Activated naive CD4-positive, alpha-beta T cell treated with anti-CD3 and anti-CD28 coated beads for 36 hours (primary cell): ENCODE data around the gene ERCC2. TPM values are rescaled to one million over a fixed set of nuclear protein-coding genes. Genes with fewer than 3 reads are reported as not detected.
"Not testable (repeated sequence)": the region's sequence is repeated elsewhere in the genome, so short reads cannot be mapped to it uniquely, and the experiment has no call there.

ENCODE experiments used
- CTCF ChIA-PET: fragments of 350-600 bp; sonication (Branson Sonifier 250); formaldehyde crosslinking; loops from one replicate; lab custom pipeline; 2021; ENCODE audit warnings: antibody characterized with exemption; lab: Charles Lee
- DNase-seq: peaks from one replicate; pipeline ENCODE4 v3.0.0-alpha.2; 2020
- H3K27ac Mint-ChIP-seq: one replicate; pipeline ENCODE4 v1.8.0; 2021; ENCODE audit warnings: mild to moderate bottlenecking, mixed read lengths
- H3K27me3 Mint-ChIP-seq: one replicate; pipeline ENCODE4 v1.8.0; 2021; ENCODE audit warnings: low read depth, mixed read lengths
- H3K36me3 Mint-ChIP-seq: one replicate; pipeline ENCODE4 v1.8.0; 2021; ENCODE audit warnings: low read depth, mixed read lengths
- H3K4me1 Mint-ChIP-seq: one replicate; pipeline ENCODE4 v1.8.0; 2021; ENCODE audit warnings: low read depth, mixed read lengths
- H3K4me3 Mint-ChIP-seq: one replicate; pipeline ENCODE4 v1.8.0; 2021; ENCODE audit warnings: mild to moderate bottlenecking, moderate library complexity, mixed read lengths
- H3K9me3 Mint-ChIP-seq: one replicate; pipeline ENCODE4 v1.8.0; 2021; ENCODE audit warnings: mixed read lengths
- intact Hi-C: fragments of 100-400 bp; cut with micrococcal nuclease; formaldehyde crosslinking; loops from one replicate; pipeline ENCODE4 v1.15.1; 2023
- total RNA-seq, 2 experiments: library from RNA; stranded (reverse); gene quantifications; one replicate each; pipeline ENCODE4 v1.2.3, GENCODE V29; 2021

Gene ERCC2
- total RNA-seq, 2 experiments from 2014 or later, result 20.6 to 22.9 TPM

GRCh38 chr19:45339629-45340028, 30.7 kb downstream of the ERCC2 start:
- no peak overlapping the region for H3K4me3 Mint-ChIP-seq
- H3K36me3 Mint-ChIP-seq, result no peaks in the 10 kb centered on the region
- peaks cover 13% of the 10 kb centered on the region for H3K27me3 Mint-ChIP-seq
- H3K4me1 Mint-ChIP-seq, result peaks cover 4% of the 10 kb centered on the region
- H3K9me3 Mint-ChIP-seq, result no peaks in the 10 kb centered on the region
- CTCF ChIA-PET, result interaction anchor here (0.6 to 1.7 kb wide), 11 partner anchors 13 to 1176 kb away, joined by 3 to 5 read pairs (median 3); partner anchors contain the start of gene ERCC2
- no peak overlapping the region for H3K27ac Mint-ChIP-seq
- DNase-seq, result no peak
- intact Hi-C loops, result loop anchor here (2.0 to 10.0 kb wide), 2 partner anchors 89 to 435 kb away; partner anchors contain the start of genes APOE and MARK4

DNA sequence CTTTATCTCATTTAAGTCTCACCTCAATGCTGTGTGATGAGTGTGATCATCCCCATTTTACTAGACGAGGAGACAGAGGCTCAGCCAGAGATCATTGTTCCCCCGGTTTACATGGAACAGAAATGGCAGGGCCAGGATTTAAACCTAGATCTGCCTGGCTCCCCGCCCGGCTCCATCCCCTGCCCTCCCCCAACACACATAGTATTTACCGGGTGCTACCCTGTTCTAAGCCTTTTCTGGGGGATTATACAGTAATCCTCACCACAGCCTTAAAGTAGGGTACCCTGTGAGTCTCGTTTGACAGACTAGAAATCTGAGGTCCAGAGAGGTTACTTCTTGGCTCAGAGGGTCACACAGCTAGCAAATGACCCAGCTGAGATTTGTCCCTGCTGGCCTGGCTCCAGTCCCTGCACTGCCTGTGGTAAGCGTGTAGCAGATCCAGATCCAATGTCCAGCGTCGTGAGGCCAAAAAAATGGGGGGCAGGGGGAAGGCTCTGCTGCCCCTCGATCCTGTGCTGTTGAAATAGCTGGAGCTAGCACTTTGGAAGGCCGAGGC, 33.6 kb downstream of the ERCC2 start:
- no peaks in the 10 kb centered on the region for H3K36me3 Mint-ChIP-seq
- H3K4me1 Mint-ChIP-seq, result peaks cover 4% of the 10 kb centered on the region
- no peak overlapping the region for H3K4me3 Mint-ChIP-seq
- CTCF ChIA-PET, result interaction anchor here (0.6 to 1.1 kb wide), 4 partner anchors 80 to 194 kb away, joined by 3 to 5 read pairs (median 3); no protein-coding TSS in a partner anchor
- DNase-seq, result no peak
- intact Hi-C loops, result loop anchor here (10.0 kb wide), 1 partner anchor 432 kb away; the partner anchor contains the start of gene APOE
- H3K9me3 Mint-ChIP-seq, result no peaks in the 10 kb centered on the region
- H3K27ac Mint-ChIP-seq, result no peak overlapping the region
- peaks cover 8% of the 10 kb centered on the region for H3K27me3 Mint-ChIP-seq

DNA sequence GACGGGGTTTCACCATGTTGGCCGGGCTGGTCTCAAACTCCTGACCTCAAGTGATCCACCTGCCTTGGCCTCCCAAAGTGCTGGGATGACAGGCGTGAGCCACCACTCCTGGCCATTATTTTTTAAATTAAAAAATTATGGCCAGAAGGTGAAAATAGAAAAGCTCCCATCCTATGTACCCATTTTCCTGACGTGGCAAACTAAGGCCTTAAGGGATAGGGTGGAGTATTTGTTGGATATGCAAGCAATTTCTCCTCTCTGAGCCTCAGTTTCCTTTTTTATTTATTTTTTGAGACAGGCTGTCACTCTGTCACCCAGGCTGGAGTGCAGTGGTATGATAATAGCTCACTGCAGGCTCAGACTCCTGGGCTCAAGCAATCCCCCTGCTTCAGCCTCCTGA, 35.5 kb downstream of the ERCC2 start:
- not testable (repeated sequence) for H3K27ac Mint-ChIP-seq, H3K4me3 Mint-ChIP-seq, H3K27me3 Mint-ChIP-seq, H3K36me3 Mint-ChIP-seq, DNase-seq, H3K4me1 Mint-ChIP-seq, H3K9me3 Mint-ChIP-seq
- intact Hi-C loops, result loop anchor here (10.0 kb wide), 1 partner anchor 430 kb away; the partner anchor contains the start of gene APOE
- CTCF ChIA-PET, result interaction anchor here (0.6 kb wide), 2 partner anchors 46 to 170 kb away, joined by 3 to 4 read pairs; no protein-coding TSS in a partner anchor

DNA sequence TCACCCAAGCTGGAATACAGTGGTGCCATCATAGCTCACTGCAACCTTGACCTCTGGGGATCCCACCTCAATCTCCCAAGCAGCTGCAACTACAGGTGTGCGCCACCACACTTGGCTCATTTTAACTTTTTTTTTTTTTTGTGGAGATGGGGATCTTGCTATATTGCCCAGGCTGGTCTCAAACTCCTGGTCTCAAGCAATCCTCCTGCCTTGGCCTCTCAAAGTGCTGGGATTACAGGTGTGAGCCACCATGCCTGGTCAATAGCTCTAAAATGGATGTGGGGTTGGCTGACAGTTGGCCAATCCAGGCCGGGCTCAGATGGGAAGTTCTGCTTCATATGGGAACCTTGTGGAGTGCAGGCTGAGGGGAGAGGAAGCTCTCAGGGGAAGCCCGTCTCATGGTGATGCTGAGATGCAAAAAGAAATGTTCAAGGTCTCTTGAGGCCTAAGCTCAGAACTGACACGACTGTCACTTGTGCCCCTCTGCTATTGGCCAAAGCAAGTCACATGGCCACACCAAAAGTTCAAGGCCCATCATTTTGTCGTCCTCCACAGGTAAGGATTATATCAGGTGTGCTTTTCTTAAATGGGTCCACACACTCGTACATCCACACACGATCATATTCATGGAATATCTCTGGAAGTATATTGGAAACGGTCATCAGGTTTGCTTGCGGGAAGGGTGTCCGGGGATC, 36.6 kb downstream of the ERCC2 start:
- no peaks in the 10 kb centered on the region for H3K9me3 Mint-ChIP-seq
- no peaks in the 10 kb centered on the region for H3K27me3 Mint-ChIP-seq
- no peaks in the 10 kb centered on the region for H3K36me3 Mint-ChIP-seq
- intact Hi-C loops, result loop anchor here (10.0 kb wide), 1 partner anchor 429 kb away; the partner anchor contains the start of gene APOE
- H3K4me3 Mint-ChIP-seq, result no peak overlapping the region
- no peak overlapping the region for H3K27ac Mint-ChIP-seq
- no peak for DNase-seq
- H3K4me1 Mint-ChIP-seq, result no peaks in the 10 kb centered on the region
- CTCF ChIA-PET, result no interaction called here

GRCh38 chr19:45331411-45331810, 39.0 kb downstream of the ERCC2 start:
- DNase-seq, result no peak
- CTCF ChIA-PET, result no interaction called here
- intact Hi-C loops, result loop anchor here (10.0 kb wide), 1 partner anchor 427 kb away; the partner anchor contains the start of gene APOE
- peaks cover under 1% of the 10 kb centered on the region for H3K27me3 Mint-ChIP-seq
- no peak overlapping the region for H3K4me3 Mint-ChIP-seq
- no peaks in the 10 kb centered on the region for H3K9me3 Mint-ChIP-seq
- H3K36me3 Mint-ChIP-seq, result no peaks in the 10 kb centered on the region
- no peak overlapping the region for H3K27ac Mint-ChIP-seq
- H3K4me1 Mint-ChIP-seq, result no peaks in the 10 kb centered on the region

GRCh38 chr19:45327404-45328143, 42.8 kb downstream of the ERCC2 start:
- intact Hi-C loops, result no loop called here
- no peaks in the 10 kb centered on the region for H3K4me1 Mint-ChIP-seq
- H3K27ac Mint-ChIP-seq, result no peak overlapping the region
- DNase-seq, result no peak
- H3K27me3 Mint-ChIP-seq, result peaks cover 18% of the 10 kb centered on the region
- H3K36me3 Mint-ChIP-seq, result no peaks in the 10 kb centered on the region
- H3K4me3 Mint-ChIP-seq, result no peak overlapping the region
- CTCF ChIA-PET, result no interaction called here
- no peaks in the 10 kb centered on the region for H3K9me3 Mint-ChIP-seq

DNA sequence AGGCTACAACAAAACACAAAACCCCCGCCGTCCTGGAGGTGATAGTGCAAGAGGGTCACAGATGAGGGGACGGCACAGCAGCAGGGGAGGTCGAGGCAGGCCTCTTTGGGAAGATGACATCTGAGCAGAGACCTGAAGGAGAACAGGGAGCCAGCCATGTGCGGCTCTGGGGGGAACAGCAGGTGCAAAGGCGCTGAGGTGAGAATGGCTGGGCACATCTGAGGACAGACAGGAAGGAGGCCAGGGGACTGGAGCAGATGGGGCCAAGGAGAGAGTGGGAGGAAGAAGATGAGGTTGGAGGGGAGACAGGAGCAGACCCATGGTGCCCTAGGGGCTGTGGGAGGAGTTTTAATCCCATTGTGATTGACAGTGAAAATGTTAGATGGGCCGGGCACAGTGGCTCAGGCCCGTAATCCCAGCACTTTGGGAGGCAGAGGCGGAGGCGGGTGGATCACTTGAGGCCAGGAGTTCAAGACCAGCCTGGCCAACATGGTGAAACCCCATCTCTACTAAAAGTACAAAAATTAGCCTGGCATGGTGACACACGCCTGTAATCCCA, 45.9 kb downstream of the ERCC2 start:
- peaks cover 26% of the 10 kb centered on the region for H3K27me3 Mint-ChIP-seq

DNA sequence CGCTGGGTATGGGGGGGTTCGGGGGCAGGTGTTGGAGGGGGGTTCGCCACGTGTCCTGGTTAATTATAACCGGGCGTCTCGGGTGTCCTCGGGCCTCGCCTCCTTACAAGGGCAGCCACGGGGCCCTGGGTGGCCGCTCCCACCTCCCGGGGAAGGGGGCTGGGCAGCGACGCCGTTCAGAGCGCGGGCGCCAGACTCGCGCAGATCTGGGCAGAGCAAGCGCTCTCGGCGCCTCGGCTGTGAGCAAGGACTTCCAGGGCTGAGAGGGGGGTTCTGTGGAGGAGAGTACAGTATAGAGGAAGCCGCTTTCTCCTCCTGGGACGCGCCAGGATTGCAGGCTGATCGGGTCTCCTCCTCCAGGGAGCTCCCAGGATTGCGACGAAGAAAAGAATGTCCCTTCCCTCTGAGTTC, 46.7 kb downstream of the ERCC2 start:
- CTCF ChIA-PET, result no interaction called here
- Mint-ChIP-seq H3K27me3 (peaks cover 26% of the 10 kb centered on the region), H3K36me3 (no peaks in the 10 kb centered on the region), H3K4me3 (no peak overlapping the region), H3K27ac (no peak overlapping the region), H3K9me3 (no peaks in the 10 kb centered on the region), H3K4me1 (no peaks in the 10 kb centered on the region)
- intact Hi-C loops, result no loop called here
- DNase-seq, result no peak

More for the DNA sequence above, 45.9 kb downstream of the ERCC2 start:
- H3K4me3 Mint-ChIP-seq, result no peak overlapping the region
- no peaks in the 10 kb centered on the region for H3K36me3 Mint-ChIP-seq
- intact Hi-C loops, result no loop called here
- H3K4me1 Mint-ChIP-seq, result no peaks in the 10 kb centered on the region
- no peak overlapping the region for H3K27ac Mint-ChIP-seq
- CTCF ChIA-PET, result no interaction called here
- H3K9me3 Mint-ChIP-seq, result no peaks in the 10 kb centered on the region
- DNase-seq, result no peak

- H3K27ac Mint-ChIP-seq, result no peak within 1 kb of the TSS
- no peak for DNase-seq
- intact Hi-C loops, result no loop called here
- CTCF ChIA-PET, result no interaction called here
- no peaks in the 10 kb centered on the region for H3K4me1 Mint-ChIP-seq
- no peak within 1 kb of the TSS for H3K4me3 Mint-ChIP-seq
- H3K36me3 Mint-ChIP-seq, result no peaks in the 10 kb centered on the region
- no peaks in the 10 kb centered on the region for H3K9me3 Mint-ChIP-seq
- H3K27me3 Mint-ChIP-seq, result peaks cover 31% of the 10 kb centered on the region
These were observed 47.6 kb downstream of the ERCC2 start, which contains the start of gene CKM for GRCh38 chr19:45322744-45323281. CKM (minus strand) TSS chr19:45322875; CDS start chr19:45319713, 3,162 bp downstream.

DNA sequence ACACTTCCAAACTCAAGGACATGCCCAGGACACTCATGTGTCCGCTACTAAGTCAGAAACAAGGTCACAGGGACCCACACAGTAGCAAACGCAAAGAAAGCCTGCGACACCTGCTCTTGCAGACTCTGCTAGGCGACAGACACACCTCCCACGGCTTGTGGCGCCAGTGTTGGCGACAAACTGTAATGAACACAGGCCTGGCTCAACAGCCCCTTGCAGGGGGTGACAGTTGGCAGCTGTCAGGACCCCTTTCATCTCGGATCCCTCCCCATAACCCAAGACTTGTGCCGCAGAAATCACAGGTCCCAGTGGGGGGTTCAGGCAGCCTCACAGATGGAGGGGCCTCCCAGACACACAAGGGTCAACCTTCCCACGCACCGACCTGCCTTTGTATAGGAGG, 48.1 kb downstream of the ERCC2 start:
- no peak overlapping the region for H3K4me3 Mint-ChIP-seq
- H3K27me3 Mint-ChIP-seq, result peaks cover 35% of the 10 kb centered on the region
- no peak overlapping the region for H3K27ac Mint-ChIP-seq
- DNase-seq, result no peak
- intact Hi-C loops, result no loop called here
- no peaks in the 10 kb centered on the region for H3K36me3 Mint-ChIP-seq
- no peaks in the 10 kb centered on the region for H3K9me3 Mint-ChIP-seq
- H3K4me1 Mint-ChIP-seq, result no peaks in the 10 kb centered on the region
- CTCF ChIA-PET, result no interaction called here

DNA sequence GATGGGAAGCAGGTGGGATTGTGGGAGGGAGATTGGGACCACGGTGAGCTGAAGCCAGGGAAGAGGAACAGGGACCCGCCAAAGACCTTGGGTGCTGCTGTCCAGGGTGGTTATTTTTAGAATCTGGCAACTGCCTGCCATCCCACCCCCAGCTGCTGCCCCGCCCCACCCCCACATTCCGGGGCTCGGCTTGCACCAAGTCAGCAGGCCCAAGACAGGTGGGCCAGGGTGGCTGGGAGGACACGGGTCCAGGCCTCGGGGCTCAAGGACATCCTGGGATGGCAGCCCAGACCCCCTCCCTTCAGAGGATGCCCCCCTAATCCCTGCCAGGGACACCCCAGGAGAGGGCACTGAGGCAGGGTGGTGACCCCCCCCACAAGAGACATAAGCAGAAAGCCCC, 48.5 kb downstream of the ERCC2 start:
- no peak overlapping the region for H3K27ac Mint-ChIP-seq

More for the DNA sequence above, 48.5 kb downstream of the ERCC2 start:
- intact Hi-C loops, result no loop called here
- peaks cover 37% of the 10 kb centered on the region for H3K27me3 Mint-ChIP-seq
- H3K4me1 Mint-ChIP-seq, result no peaks in the 10 kb centered on the region
- no peaks in the 10 kb centered on the region for H3K36me3 Mint-ChIP-seq
- CTCF ChIA-PET, result interaction anchor here (0.5 kb wide), 1 partner anchor 234 kb away, joined by 3 read pairs; no protein-coding TSS in a partner anchor
- DNase-seq, result no peak
- H3K4me3 Mint-ChIP-seq, result no peak overlapping the region
- H3K9me3 Mint-ChIP-seq, result no peaks in the 10 kb centered on the region
